ENCODE measurements around the gene HIRIP3.
A peak's percentile ranks its signal among the peaks of the same experiment; 100 is the strongest.
"Not testable (repeated sequence)": the region's sequence is repeated elsewhere in the genome, so short reads cannot be mapped to it uniquely, and the experiment has no call there.

Gene HIRIP3

DNA sequence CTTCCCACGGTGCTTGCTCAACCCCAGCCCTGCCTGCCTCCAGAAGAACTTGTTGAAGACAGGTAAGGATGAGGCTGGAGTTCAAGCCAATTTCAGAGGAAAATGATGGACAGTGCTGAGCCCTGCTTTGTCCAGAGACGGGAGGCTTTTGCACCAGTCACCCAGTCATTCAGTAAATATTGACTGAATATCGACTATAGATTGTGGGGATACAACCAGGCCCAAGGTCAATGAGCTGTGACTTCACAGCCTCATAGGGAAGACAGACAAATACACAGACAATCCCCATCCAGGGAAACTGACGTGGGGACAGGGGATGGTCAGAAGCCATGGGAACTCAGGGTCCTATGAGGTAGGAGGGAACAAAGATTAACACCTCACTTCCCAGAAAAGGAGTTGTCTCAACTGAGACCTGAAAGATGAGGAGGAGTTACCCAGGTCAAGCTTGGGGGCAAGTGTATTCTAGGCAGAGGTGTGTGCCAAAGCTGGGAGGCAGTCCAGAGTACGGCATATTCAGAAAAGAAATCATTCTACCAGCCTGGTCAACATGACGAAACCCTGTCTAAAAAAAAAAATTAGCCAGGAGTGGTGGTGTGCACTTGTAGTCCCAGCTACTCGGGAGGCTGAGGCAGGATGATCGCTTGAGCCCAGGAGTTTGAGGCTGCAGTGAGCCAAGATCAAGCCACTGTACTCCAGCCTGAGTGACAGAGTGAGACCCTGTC is 21.3 kb upstream of the HIRIP3 start:
- no peak overlapping the region for H3K4me3 ChIP-seq (ENCODE audit: control insufficient read depth, low read depth, low read length)
- DNase-seq (ENCODE audit: low read depth), result no peak

DNA sequence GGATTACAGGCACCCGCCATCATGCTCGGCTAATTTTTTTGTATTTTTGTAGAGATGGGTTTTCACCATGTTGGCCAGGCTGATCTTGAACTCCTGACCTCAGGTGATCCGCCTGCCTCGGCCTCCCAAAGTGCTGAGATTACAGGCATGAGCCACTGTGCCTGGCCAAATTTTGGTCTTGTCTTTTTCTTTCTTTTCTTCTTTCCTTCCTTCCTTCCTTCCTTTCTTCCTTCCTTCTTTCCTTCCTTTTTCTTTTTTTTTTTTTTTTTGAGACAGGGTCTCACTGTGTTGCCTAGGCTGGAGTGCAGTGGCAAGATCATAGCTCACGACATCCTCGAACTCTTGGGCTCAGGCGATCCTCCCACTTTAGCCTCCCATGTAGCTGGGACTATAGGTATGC is 20.0 kb upstream of the HIRIP3 start:
- H3K4me3 ChIP-seq (ENCODE audit: control insufficient read depth, low read depth, low read length); DNase-seq (ENCODE audit: low read depth): not testable (repeated sequence)

More for the DNA sequence above, 21.3 kb upstream of the HIRIP3 start:
- TF ChIP-seq, protein P1, sequence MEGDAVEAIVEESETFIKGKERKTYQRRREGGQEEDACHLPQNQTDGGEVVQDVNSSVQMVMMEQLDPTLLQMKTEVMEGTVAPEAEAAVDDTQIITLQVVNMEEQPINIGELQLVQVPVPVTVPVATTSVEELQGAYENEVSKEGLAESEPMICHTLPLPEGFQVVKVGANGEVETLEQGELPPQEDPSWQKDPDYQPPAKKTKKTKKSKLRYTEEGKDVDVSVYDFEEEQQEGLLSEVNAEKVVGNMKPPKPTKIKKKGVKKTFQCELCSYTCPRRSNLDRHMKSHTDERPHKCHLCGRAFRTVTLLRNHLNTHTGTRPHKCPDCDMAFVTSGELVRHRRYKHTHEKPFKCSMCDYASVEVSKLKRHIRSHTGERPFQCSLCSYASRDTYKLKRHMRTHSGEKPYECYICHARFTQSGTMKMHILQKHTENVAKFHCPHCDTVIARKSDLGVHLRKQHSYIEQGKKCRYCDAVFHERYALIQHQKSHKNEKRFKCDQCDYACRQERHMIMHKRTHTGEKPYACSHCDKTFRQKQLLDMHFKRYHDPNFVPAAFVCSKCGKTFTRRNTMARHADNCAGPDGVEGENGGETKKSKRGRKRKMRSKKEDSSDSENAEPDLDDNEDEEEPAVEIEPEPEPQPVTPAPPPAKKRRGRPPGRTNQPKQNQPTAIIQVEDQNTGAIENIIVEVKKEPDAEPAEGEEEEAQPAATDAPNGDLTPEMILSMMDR (IDR thresholded peaks at IDR 0.05; ENCODE audit: control insufficient read depth, insufficient read depth, low read depth, low read length, missing control alignments), result no peak

DNA sequence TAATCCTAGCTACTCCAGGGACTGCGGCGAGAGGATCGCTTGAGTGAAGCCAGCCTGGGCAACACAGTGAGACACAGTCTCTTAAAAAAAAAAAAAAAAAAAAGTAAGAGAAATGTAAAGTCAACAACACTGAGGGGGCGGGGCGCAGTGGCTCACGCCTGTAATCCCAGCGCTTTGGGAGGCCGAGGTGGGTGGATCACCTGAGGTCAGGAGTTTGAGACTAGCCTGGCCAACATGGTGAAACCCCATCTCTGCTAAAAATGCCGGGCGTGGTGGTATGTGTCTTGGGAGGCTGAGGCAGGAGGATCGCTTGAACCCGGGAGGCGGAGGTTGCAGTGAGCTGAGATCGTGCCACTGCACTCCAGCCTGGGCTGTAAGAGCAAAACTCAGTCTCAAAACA is 17.2 kb upstream of the HIRIP3 start:
- DNase-seq (ENCODE audit: low read depth); H3K4me3 ChIP-seq (ENCODE audit: control insufficient read depth, low read depth, low read length): not testable (repeated sequence)

DNA sequence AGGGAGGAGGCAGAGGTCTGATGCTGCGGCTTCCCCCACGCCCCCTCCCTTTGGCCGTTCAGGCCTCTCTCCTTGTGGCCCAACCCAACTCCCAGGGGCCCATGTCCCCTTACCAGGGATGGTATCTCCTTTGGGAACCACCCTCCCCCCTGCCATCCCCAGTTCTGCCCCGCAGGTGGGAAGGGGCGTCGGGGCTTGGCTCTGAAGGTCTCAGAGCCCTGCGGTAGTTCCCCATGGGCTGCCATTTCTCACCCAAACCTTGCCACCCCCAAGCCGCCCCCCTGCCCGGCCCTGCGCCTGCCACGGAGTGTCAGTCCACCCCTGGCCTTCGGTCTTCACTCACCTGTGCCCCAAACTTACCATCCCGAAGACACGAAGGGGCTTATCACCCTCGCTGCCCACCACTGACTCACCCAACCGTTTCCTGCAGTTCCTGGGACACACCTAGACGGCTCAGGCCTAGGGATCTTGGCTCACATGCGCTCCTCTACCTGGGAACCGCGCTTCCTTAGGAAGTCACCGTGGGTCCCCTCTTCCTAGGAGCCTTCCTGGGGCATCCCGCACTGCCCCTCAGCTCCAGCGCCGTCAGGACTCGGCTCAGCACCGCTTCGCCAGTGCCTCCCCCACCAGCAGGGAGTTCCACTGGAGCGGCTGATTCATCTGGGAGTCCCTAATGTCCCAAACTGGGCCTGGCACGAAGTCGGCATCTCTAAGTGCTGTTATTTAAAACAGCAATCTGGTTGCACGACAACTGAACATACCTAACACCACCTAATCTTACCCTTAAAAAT is 16.5 kb upstream of the HIRIP3 start:
- TF ChIP-seq, protein P1 (IDR thresholded peaks at IDR 0.05; ENCODE audit: control insufficient read depth, insufficient read depth, low read depth, low read length, missing control alignments), result no peak
- DNase-seq (ENCODE audit: low read depth), result no peak
- no peak overlapping the region; the same call in 1 of the 2 replicates for H3K4me3 ChIP-seq (ENCODE audit: control insufficient read depth, low read depth, low read length)

DNA sequence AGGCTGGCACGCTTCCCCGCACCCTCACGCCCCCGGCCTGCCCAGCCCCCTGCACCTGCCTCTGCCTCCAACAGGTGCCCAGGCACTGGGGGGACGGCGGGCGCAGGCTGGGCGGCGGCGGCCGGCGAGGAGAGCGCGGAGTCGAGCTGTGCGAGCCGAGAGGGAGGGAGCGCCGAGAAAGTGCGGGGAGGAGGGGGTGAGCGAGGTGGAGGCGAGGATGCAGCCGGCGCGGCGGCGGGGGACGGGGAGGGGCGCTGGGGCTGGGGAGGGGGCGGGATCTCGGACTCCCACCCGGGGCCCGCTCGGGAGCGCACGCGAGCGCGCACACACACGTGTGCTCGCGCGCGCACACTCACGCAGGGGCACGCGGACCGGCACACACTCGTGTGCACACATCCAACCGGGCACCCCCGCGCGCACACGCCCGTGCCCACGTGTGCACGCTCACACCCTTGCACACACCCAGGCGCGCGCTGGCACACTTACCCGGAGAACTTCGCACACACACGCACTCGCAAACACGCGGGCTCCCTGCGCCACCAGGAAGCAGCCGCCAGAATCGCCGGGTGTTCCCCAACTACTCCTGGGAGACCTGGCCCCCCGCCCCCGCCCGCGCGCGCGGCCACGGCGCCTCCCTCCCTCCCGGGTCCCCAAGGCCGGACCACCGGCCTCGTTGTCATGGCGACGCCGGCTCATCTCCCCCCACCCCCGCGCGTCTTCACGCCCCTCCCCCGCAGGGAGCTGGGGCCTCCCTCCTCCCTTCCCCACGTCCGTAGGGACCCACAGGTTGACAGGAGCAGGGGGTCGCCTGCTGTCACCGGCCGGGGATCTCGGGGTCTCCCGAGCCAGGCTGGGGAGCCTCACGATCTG is 15.7 kb upstream of the HIRIP3 start, which contains the start of gene DOC2A:
DOC2A (minus strand) TSS at position 184 of the 870 bp plus-strand sequence. CDS start 805 bp downstream, outside the sequence.
- peak within 1 kb of the TSS; percentile 38 for H3K4me3 ChIP-seq (ENCODE audit: control insufficient read depth, low read depth, low read length)
- TF ChIP-seq, protein P1 (IDR thresholded peaks at IDR 0.05; ENCODE audit: control insufficient read depth, insufficient read depth, low read depth, low read length, missing control alignments), result no peak
- no peak for DNase-seq (ENCODE audit: low read depth)

DNA sequence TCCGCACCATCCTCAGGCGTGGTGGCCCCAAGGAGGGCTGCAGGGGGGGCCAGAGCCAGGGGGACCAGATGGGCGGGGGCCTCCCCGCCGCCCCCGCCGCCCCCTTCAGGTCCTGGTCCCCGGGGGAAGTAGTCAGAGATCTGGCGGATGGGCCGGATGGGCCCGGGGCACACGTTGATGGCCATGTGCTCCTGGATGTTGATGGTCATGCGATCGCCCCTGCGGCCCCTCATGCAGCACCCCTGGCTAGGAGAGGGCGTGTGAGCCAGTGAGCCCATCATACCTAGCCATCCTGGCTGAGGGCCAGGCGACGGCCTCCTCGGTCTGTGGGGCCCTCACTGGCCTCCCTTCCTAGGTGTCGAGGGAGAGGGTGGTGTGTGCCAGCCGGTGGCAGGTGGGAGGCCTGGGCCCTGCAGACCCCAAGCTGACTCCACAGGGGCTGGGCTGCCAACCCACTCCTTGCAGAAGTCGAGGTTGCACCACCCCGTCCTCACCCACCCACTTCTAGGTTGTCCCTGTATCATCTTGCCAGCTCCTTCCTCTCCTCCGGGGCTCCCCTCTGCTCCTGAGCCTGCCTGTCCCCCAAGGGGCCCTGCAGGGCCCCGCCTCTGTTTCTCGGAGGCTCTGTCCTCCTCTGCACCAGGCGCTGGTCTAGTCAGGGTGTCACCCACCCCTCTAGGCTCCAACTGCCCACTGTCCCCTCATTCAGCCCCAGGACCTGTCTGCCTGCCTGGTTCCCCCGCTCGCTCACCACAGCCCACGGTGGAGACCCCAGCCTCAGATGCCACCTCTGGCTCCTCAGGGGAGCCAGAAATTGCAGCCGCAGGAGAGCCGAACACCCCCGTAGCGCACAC is 14.8 kb upstream of the HIRIP3 start:
- peak overlapping the region; percentile 14 for H3K4me3 ChIP-seq (ENCODE audit: control insufficient read depth, low read depth, low read length)
- no peak for DNase-seq (ENCODE audit: low read depth)
- TF ChIP-seq, protein P1 (IDR thresholded peaks at IDR 0.05; ENCODE audit: control insufficient read depth, insufficient read depth, low read depth, low read length, missing control alignments), result no peak
